ENCODE measurements around the gene CNTN4.
"Not testable (repeated sequence)": the region's sequence is repeated elsewhere in the genome, so short reads cannot be mapped to it uniquely, and the experiment has no call there.

The CNTN4 gene

GRCh38 chr3:2792432-2792831 lies 693.8 kb downstream of the CNTN4 start:
- DNase-seq (ENCODE audit: low spot score) = no peak

GRCh38 chr3:2793987-2794386 lies 695.3 kb downstream of the CNTN4 start:
- no peak for DNase-seq (ENCODE audit: low spot score)

- no peak for DNase-seq (ENCODE audit: low spot score)
Observed at GRCh38 chr3:2802429-2802828, 703.8 kb downstream of the CNTN4 start.

GRCh38 chr3:2807514-2807913 lies 708.8 kb downstream of the CNTN4 start:
- no peak for DNase-seq (ENCODE audit: low spot score)

- no peak for DNase-seq (ENCODE audit: low spot score)
Observed at GRCh38 chr3:2810723-2811122, 712.1 kb downstream of the CNTN4 start.

GRCh38 chr3:2819571-2819970 lies 720.9 kb downstream of the CNTN4 start:
- no peak for DNase-seq (ENCODE audit: low spot score)

- DNase-seq (ENCODE audit: low spot score) = not testable (repeated sequence)
Observed at GRCh38 chr3:2820982-2821381, 722.3 kb downstream of the CNTN4 start.

- DNase-seq (ENCODE audit: low spot score) = no peak
Observed at GRCh38 chr3:2822611-2823010, 723.9 kb downstream of the CNTN4 start.

- no peak for DNase-seq (ENCODE audit: low spot score)
Observed at GRCh38 chr3:2823031-2823430, 724.4 kb downstream of the CNTN4 start.

- no peak for DNase-seq (ENCODE audit: low spot score)
Observed at GRCh38 chr3:2823437-2824211, 725.0 kb downstream of the CNTN4 start.

- no peak for DNase-seq (ENCODE audit: low spot score)
Observed at GRCh38 chr3:2826036-2826435, 727.4 kb downstream of the CNTN4 start.

GRCh38 chr3:2826453-2826852 lies 727.8 kb downstream of the CNTN4 start:
- DNase-seq (ENCODE audit: low spot score) = no peak

- DNase-seq (ENCODE audit: low spot score) = no peak
Observed at GRCh38 chr3:2837239-2837638, 738.6 kb downstream of the CNTN4 start.

GRCh38 chr3:2837910-2838309 lies 739.2 kb downstream of the CNTN4 start:
- DNase-seq (ENCODE audit: low spot score) = no peak

- DNase-seq (ENCODE audit: low spot score) = no peak
Observed at GRCh38 chr3:2838546-2839157, 740.0 kb downstream of the CNTN4 start.

GRCh38 chr3:2839876-2840275 lies 741.2 kb downstream of the CNTN4 start:
- DNase-seq (ENCODE audit: low spot score) = no peak

- no peak for DNase-seq (ENCODE audit: low spot score)
Observed at GRCh38 chr3:2847062-2847841, 748.6 kb downstream of the CNTN4 start.

- no peak for DNase-seq (ENCODE audit: low spot score)
Observed at GRCh38 chr3:2849092-2849491, 750.4 kb downstream of the CNTN4 start.

- no peak for DNase-seq (ENCODE audit: low spot score)
Observed at GRCh38 chr3:2850701-2851100, 752.0 kb downstream of the CNTN4 start.

GRCh38 chr3:2851361-2851760 lies 752.7 kb downstream of the CNTN4 start:
- no peak for DNase-seq (ENCODE audit: low spot score)

GRCh38 chr3:2851835-2852234 lies 753.2 kb downstream of the CNTN4 start:
- DNase-seq (ENCODE audit: low spot score) = no peak

- no peak for DNase-seq (ENCODE audit: low spot score)
Observed at GRCh38 chr3:2853651-2854050, 755.0 kb downstream of the CNTN4 start.
